ENCODE data around the gene FGGY.

FGGY gene

GRCh38 chr1:59309795-59310548 is 13.1 kb downstream of the FGGY start:
- no peak overlapping the region for H3K9ac ChIP-seq (ENCODE audit: low read length)
- no peaks in the 10 kb centered on the region for H4K20me1 ChIP-seq (ENCODE audit: low read depth, low read length)
- H3K9me2 ChIP-seq (replicated peaks; ENCODE audit: insufficient read depth, low read length): no peaks in the 10 kb centered on the region
- no peak overlapping the region for H3K27ac ChIP-seq (ENCODE audit: low read depth, low read length)
- TF ChIP-seq CTCF (IDR thresholded peaks at IDR 0.05; ENCODE audit: insufficient read depth, low read length, poor library complexity, severe bottlenecking): no peak
- no peak for TF ChIP-seq EZH2phosphoT487 (conservative IDR thresholded peaks at IDR 0.05; ENCODE audit: low read length)
- no peak overlapping the region for H3K4me3 ChIP-seq (ENCODE audit: insufficient read depth, low read length, poor library complexity, severe bottlenecking)
- H3K36me3 ChIP-seq (ENCODE audit: low read length): no peaks in the 10 kb centered on the region
- H3K79me2 ChIP-seq (ENCODE audit: insufficient read depth, low read length): no peaks in the 10 kb centered on the region
- no peak overlapping the region for H2AFZ ChIP-seq (ENCODE audit: low read depth, low read length, severe bottlenecking)
- no peak overlapping the region for H3K4me2 ChIP-seq (ENCODE audit: low read depth, low read length, poor library complexity, severe bottlenecking)
- H3F3A ChIP-seq (ENCODE audit: insufficient read depth): no peaks in the 10 kb centered on the region
- peaks cover 5% of the 10 kb centered on the region; the same call in 1 of the 2 replicates for H3K9me3 ChIP-seq (ENCODE audit: insufficient read depth, low read length)
- H3K27me3 ChIP-seq (ENCODE audit: low read length): no peaks in the 10 kb centered on the region

- Histone ChIP-seq H2AFZ (ENCODE audit: low read depth, low read length, severe bottlenecking) (no peak overlapping the region), H3K4me2 (ENCODE audit: low read depth, low read length, poor library complexity, severe bottlenecking) (no peak overlapping the region), H3K9me2 (replicated peaks; ENCODE audit: insufficient read depth, low read length) (no peaks in the 10 kb centered on the region), H3K36me3 (ENCODE audit: low read length) (no peaks in the 10 kb centered on the region), H4K20me1 (ENCODE audit: low read depth, low read length) (no peaks in the 10 kb centered on the region), H3K79me2 (ENCODE audit: insufficient read depth, low read length) (no peaks in the 10 kb centered on the region), H3K9ac (ENCODE audit: low read length) (no peak overlapping the region), H3F3A (ENCODE audit: insufficient read depth) (no peaks in the 10 kb centered on the region), H3K27me3 (ENCODE audit: low read length) (no peaks in the 10 kb centered on the region), H3K9me3 (ENCODE audit: insufficient read depth, low read length) (peaks cover 3% of the 10 kb centered on the region; the same call in 1 of the 2 replicates), H3K4me3 (ENCODE audit: insufficient read depth, low read length, poor library complexity, severe bottlenecking) (no peak overlapping the region), H3K27ac (ENCODE audit: low read depth, low read length) (no peak overlapping the region)
- TF ChIP-seq CTCF (IDR thresholded peaks at IDR 0.05; ENCODE audit: insufficient read depth, low read length, poor library complexity, severe bottlenecking) (no peak), EZH2phosphoT487 (conservative IDR thresholded peaks at IDR 0.05; ENCODE audit: low read length) (no peak)
These were observed 13.8 kb downstream of the FGGY start for GRCh38 chr1:59310549-59311250.

GRCh38 chr1:59314776-59315528 is 18.1 kb downstream of the FGGY start:
- H3K9ac ChIP-seq (ENCODE audit: low read length): no peak overlapping the region
- no peak overlapping the region for H3K4me3 ChIP-seq (ENCODE audit: insufficient read depth, low read length, poor library complexity, severe bottlenecking)
- H2AFZ ChIP-seq (ENCODE audit: low read depth, low read length, severe bottlenecking): no peak overlapping the region
- no peaks in the 10 kb centered on the region for H3K9me2 ChIP-seq (replicated peaks; ENCODE audit: insufficient read depth, low read length)
- H3K9me3 ChIP-seq (ENCODE audit: insufficient read depth, low read length): no peaks in the 10 kb centered on the region
- H3K36me3 ChIP-seq (ENCODE audit: low read length): no peaks in the 10 kb centered on the region
- H3F3A ChIP-seq (ENCODE audit: insufficient read depth): no peaks in the 10 kb centered on the region
- no peaks in the 10 kb centered on the region for H4K20me1 ChIP-seq (ENCODE audit: low read depth, low read length)
- TF ChIP-seq EZH2phosphoT487 (conservative IDR thresholded peaks at IDR 0.05; ENCODE audit: low read length): no peak
- TF ChIP-seq CTCF (IDR thresholded peaks at IDR 0.05; ENCODE audit: insufficient read depth, low read length, poor library complexity, severe bottlenecking): no peak
- no peak overlapping the region for H3K27ac ChIP-seq (ENCODE audit: low read depth, low read length)
- no peak overlapping the region for H3K4me2 ChIP-seq (ENCODE audit: low read depth, low read length, poor library complexity, severe bottlenecking)
- no peaks in the 10 kb centered on the region for H3K79me2 ChIP-seq (ENCODE audit: insufficient read depth, low read length)
- H3K27me3 ChIP-seq (ENCODE audit: low read length): no peaks in the 10 kb centered on the region
